KMS-11 (cell line): ENCODE measurements around the gene KIAA0825.

Source experiments
- H2AFZ ChIP-seq: fragments of 200-600 bp; sonication (generic); 2 replicates; pipeline ENCODE4 v1.6.1; 2016; ENCODE audit warnings: antibody characterized with exemption, mixed run types, low read depth
- H3K27ac ChIP-seq: fragments of 200-600 bp; sonication (generic); 2 replicates; pipeline ENCODE4 v1.6.1; 2016; ENCODE audit warnings: mild to moderate bottlenecking, mixed run types
- H3K27me3 ChIP-seq: fragments of 200-600 bp; sonication (generic); 2 replicates; pipeline ENCODE4 v1.6.1; 2017; ENCODE audit warnings: mild to moderate bottlenecking, low read depth, mixed run types, moderate library complexity; ENCODE audit not compliant: insufficient read depth
- H3K36me3 ChIP-seq: fragments of 200-600 bp; sonication (generic); 2 replicates; pipeline ENCODE4 v1.6.1; 2017; ENCODE audit warnings: mild to moderate bottlenecking, mixed run types; ENCODE audit not compliant: insufficient read depth
- H3K4me1 ChIP-seq: fragments of 200-600 bp; sonication (generic); 2 replicates; pipeline ENCODE4 v1.6.1; 2016; ENCODE audit warnings: mild to moderate bottlenecking, low read depth, mixed run types; ENCODE audit not compliant: poor library complexity, severe bottlenecking
- H3K4me2 ChIP-seq: fragments of 200-600 bp; sonication (generic); 2 replicates; pipeline ENCODE4 v1.7.0; 2016; ENCODE audit warnings: mild to moderate bottlenecking, mixed run types
- H3K4me3 ChIP-seq: fragments of 200-600 bp; sonication (generic); IDR thresholded peaks from 2 replicates; pipeline ENCODE4 v1.6.1; 2017; ENCODE audit warnings: low read depth, low read length, mixed read lengths; ENCODE audit not compliant: insufficient read depth
- H3K79me2 ChIP-seq: fragments of 200-600 bp; sonication (generic); 2 replicates; pipeline ENCODE4 v1.6.1; 2016; ENCODE audit warnings: low read depth, mixed run types; ENCODE audit not compliant: insufficient read depth
- H3K9ac ChIP-seq: fragments of 200-600 bp; sonication (generic); 2 replicates; pipeline ENCODE4 v1.6.1; 2016; ENCODE audit warnings: mild to moderate bottlenecking, mixed run types
- H4K20me1 ChIP-seq: fragments of 200-600 bp; sonication (generic); 2 replicates; pipeline ENCODE4 v1.6.1; 2016; ENCODE audit warnings: mild to moderate bottlenecking, mixed run types; ENCODE audit not compliant: insufficient read depth
- TF ChIP-seq, protein P1 (sequence below): fragments of 200-600 bp; sonication (generic); conservative IDR thresholded peaks from 2 replicates; pipeline ENCODE4 v1.6.1; 2017; ENCODE audit warnings: low read depth, mild to moderate bottlenecking, antibody characterized with exemption, low read length, moderate library complexity, mixed read lengths

Gene KIAA0825

GRCh38 chr5:94469894-94470329 lies 148.5 kb downstream of the KIAA0825 start:
- H3K27me3 ChIP-seq, result no peaks in the 10 kb centered on the region
- no peaks in the 10 kb centered on the region for H3K79me2 ChIP-seq

DNA sequence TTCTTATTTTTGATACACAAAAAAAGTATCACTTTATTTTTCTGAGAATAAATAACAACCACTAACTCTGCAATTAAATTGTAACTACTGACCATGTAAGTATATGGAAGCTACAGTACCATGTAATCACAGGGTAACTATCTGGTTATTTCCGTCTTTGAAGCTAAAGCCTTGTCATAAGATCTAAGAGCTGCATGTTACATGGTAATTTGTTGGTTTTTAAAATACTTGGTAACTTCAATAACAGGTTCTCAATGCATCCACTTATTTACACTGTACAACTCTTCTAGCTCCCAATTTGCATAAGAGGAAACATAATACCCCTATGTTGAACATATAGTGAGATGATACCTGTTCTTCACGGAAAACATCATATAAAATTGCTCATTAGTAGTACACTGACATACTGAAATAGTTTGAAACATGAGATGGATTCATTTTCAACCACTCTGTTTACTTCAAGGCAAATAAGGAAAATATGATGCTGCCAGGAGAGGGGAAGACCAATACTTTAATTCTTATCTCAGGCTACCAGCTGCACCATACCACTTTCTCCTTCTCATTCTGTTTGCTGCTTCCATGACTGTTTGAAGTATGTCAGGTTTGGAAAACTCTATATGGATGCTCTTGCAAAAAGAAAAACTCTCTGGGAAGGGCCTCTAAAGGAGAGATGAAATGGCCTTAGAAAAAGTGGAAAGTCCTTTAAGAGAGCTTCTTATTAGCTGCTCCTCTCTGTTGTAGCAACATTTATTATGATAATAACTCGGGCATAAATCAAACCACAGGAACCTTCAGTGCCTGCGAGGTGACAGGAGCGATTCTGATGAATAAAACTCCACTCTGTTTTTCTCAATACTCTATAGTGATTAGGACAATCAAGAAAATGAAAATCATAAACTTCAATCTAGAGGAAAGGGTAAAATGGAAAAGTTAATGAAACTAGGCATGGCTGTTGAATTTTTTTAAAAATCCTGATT lies 150.2 kb downstream of the KIAA0825 start:
- no peaks in the 10 kb centered on the region for H4K20me1 ChIP-seq
- no peaks in the 10 kb centered on the region for H3K79me2 ChIP-seq
- H3K4me2 ChIP-seq, result no peak overlapping the region
- no peak overlapping the region for H2AFZ ChIP-seq
- H3K4me3 ChIP-seq, result no peak overlapping the region
- H3K9ac ChIP-seq, result no peak overlapping the region
- H3K27ac ChIP-seq, result no peak overlapping the region
- H3K4me1 ChIP-seq, result no peaks in the 10 kb centered on the region
- no peaks in the 10 kb centered on the region; the same call in 1 of the 2 replicates for H3K36me3 ChIP-seq
- H3K27me3 ChIP-seq, result no peaks in the 10 kb centered on the region
- TF ChIP-seq, protein P1, sequence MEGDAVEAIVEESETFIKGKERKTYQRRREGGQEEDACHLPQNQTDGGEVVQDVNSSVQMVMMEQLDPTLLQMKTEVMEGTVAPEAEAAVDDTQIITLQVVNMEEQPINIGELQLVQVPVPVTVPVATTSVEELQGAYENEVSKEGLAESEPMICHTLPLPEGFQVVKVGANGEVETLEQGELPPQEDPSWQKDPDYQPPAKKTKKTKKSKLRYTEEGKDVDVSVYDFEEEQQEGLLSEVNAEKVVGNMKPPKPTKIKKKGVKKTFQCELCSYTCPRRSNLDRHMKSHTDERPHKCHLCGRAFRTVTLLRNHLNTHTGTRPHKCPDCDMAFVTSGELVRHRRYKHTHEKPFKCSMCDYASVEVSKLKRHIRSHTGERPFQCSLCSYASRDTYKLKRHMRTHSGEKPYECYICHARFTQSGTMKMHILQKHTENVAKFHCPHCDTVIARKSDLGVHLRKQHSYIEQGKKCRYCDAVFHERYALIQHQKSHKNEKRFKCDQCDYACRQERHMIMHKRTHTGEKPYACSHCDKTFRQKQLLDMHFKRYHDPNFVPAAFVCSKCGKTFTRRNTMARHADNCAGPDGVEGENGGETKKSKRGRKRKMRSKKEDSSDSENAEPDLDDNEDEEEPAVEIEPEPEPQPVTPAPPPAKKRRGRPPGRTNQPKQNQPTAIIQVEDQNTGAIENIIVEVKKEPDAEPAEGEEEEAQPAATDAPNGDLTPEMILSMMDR, result no peak

More at GRCh38 chr5:94469894-94470329, 148.5 kb downstream of the KIAA0825 start:
- Histone ChIP-seq H3K27ac (no peak overlapping the region), H3K4me1 (no peaks in the 10 kb centered on the region), H3K9ac (no peak overlapping the region), H3K4me2 (no peak overlapping the region), H4K20me1 (no peaks in the 10 kb centered on the region), H2AFZ (no peak overlapping the region), H3K36me3 (no peaks in the 10 kb centered on the region), H3K4me3 (no peak overlapping the region)
- TF ChIP-seq, protein P1, result no peak

GRCh38 chr5:94467346-94467953 lies 151.0 kb downstream of the KIAA0825 start:
- Histone ChIP-seq H2AFZ (no peak overlapping the region), H3K4me3 (no peak overlapping the region), H3K4me1 (no peaks in the 10 kb centered on the region), H3K27ac (no peak overlapping the region), H3K27me3 (no peaks in the 10 kb centered on the region), H3K79me2 (no peaks in the 10 kb centered on the region), H4K20me1 (no peaks in the 10 kb centered on the region), H3K4me2 (no peak overlapping the region), H3K36me3 (no peaks in the 10 kb centered on the region; the same call in 1 of the 2 replicates), H3K9ac (no peak overlapping the region)
- TF ChIP-seq, protein P1, result no peak

DNA sequence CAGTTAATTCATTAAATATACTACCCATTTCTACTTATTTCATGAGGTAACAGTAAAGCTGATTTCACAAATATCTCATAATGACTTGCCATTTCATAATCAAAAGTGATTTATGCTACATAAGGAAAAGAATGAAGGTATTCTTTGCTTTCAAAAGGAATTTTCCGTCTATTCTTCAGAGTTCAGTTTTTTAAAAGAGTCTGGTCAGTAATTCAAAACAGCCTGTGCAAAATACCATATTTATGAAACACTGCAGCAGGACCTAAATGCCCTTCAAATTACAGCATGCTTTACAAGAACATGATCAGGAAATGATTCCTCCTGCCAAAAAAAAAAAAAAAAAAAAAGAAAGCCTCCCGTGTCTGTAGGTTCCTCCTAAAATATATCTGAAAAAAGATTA lies 154.7 kb downstream of the KIAA0825 start:
- Histone ChIP-seq H4K20me1 (no peaks in the 10 kb centered on the region), H3K36me3 (no peaks in the 10 kb centered on the region; the same call in 1 of the 2 replicates), H2AFZ (no peak overlapping the region), H3K4me2 (no peak overlapping the region), H3K9ac (no peak overlapping the region), H3K4me1 (no peaks in the 10 kb centered on the region), H3K27ac (no peak overlapping the region), H3K4me3 (no peak overlapping the region), H3K27me3 (no peaks in the 10 kb centered on the region), H3K79me2 (no peaks in the 10 kb centered on the region)
- TF ChIP-seq, protein P1, result no peak
